Measurements from ENCODE around the gene TMEM254. TPM values are rescaled to one million over a fixed set of nuclear protein-coding genes. Genes with fewer than 3 reads are reported as not detected.

TMEM254 gene
- total and polyA plus RNA-seq, 5 experiments from 2014 or later = 12.8 to 40.2 (median 25.7) TPM

DNA sequence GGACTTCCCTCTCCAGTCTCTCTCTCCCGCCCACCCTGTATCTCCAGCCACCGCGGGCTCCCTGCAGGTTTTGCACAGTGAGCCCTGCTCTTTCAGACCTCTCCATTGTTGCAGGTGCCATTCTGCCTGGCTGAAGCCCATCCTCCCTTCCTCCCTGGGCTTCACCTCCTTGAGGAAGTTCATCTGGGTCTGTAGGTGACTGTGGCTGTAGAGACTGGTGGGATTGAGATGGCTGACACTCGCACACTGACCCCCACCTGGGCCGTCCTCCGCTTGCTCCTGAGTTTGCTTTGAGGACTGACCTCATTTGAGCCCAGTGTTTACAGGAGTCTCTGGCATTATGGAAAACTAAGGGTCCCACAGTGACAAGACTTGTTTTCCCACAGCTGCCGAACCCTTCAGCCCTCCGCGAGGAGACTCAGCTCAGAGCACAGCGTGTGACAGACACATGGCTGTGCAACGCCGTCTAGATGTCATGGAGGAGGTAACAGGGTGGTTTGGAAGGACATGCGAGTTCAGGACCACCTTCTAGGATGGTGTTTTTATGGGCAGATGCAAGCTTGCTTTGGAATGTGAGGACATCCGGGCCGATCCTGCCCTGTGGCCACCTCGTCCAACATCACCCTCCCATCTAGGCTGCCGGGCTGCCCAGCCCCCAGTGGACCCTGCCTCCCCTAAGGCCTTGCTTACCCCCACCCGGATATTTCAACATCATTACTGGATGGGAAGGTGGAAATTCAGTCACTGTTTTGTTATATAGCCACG lies 63.4 kb downstream of the TMEM254 start:
- ATAC-seq = no peak
- POLR2A ChIA-PET = interaction anchor here (0.5 kb wide), 1 partner anchor 266 kb away, joined by 4 read pairs; the partner anchor contains the start of gene PRXL2A

More for the DNA sequence above, 63.4 kb downstream of the TMEM254 start:
- no peak for DNase-seq
- Mint-ChIP-seq H3K9me3 (no peaks in the 10 kb centered on the region), H3K27ac (peak overlapping the region in 2 of 10 donors; percentile 18 to 75), H3K4me1 (peaks cover 13 to 24% (median 20%) of the 10 kb centered on the region in 4 donors), H3K27me3 (peaks cover 0 to 19% (median 9%) of the 10 kb centered on the region in 5 donors), H3K4me3 (peak overlapping the region in 1 of 10 donors; percentile 48), H3K36me3 (no peaks in the 10 kb centered on the region)

Other genes starting within 250 kb of the TMEM254 start
- not detected for gene SFTPD, start 129.6 kb upstream of the TMEM254 start, total RNA-seq
- gene SFTPD, start 129.6 kb upstream of the TMEM254 start, polyA plus RNA-seq = not detected
- not detected for gene PLAC9, start 54.1 kb downstream of the TMEM254 start, total RNA-seq
- gene PLAC9, start 54.1 kb downstream of the TMEM254 start, polyA plus RNA-seq = under 1 TPM in 1 of 3 donors, not detected in 2; 0.32 TPM
- gene ANXA11, start 126.9 kb downstream of the TMEM254 start, total RNA-seq = 100 to 1,000 TPM; 199 to 225 TPM
- 100 to 1,000 TPM; 199 to 294 (median 265) TPM for gene ANXA11, start 126.9 kb downstream of the TMEM254 start, polyA plus RNA-seq
- not detected for gene MAT1A, start 211.0 kb downstream of the TMEM254 start, total RNA-seq
- gene MAT1A, start 211.0 kb downstream of the TMEM254 start, polyA plus RNA-seq = not detected